ENCODE data around the gene TGFBR3. TPM values are rescaled to one million over a fixed set of nuclear protein-coding genes. Genes with fewer than 3 reads are reported as not detected.

The TGFBR3 gene
- total RNA-seq, 1 experiment from 2014 or later = 14.5 TPM

DNA sequence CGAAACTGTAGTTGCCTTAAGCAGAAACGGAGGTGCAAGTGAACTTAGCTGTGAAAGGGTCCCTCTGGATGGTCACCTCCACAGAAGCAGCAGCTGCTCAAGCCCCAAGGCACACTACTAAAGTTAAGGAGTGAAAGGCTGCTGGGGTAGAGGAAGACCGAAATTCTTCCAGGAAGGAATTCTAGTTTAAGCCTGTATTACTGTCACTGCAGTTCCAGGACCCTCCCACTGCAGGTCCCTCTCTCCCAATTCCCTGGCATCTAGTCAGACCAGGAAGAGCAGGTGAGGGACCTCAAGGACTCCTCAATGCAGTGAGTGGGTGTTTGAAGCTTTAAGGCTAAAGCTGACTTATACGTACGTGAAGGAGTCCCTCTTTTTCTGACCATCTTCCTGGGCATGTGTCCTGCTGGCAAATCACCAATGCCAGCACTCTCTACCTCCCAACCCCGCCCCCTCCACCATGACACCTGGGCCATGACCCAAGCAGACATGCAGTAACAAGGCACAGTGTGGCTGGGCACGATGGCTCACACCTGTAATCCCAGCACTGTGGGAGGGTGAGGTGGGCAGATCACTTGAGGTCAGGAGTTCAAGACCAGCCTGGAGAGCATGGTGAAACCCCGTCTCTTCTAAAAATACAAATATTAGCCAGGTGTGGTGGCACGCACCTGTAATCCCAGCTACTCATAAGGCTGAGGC, 57.2 kb downstream of the TGFBR3 start:
- Histone ChIP-seq H3K9me3 (ENCODE audit: control insufficient read depth, insufficient read depth, low read depth, low read length) (no peaks in the 10 kb centered on the region), H3K27ac (ENCODE audit: low read length) (peak overlapping the region; percentile 32; the same call in 1 of the 2 replicates), H3K4me3 (ENCODE audit: low read depth in 2 of 2, low read length in 2 of 2) (no peak overlapping the region), H3K27me3 (ENCODE audit: control insufficient read depth, insufficient read depth, low read length) (no peaks in the 10 kb centered on the region), H3K4me1 (ENCODE audit: control insufficient read depth, insufficient read depth, low read length) (peaks cover 28% of the 10 kb centered on the region), H3K36me3 (ENCODE audit: control insufficient read depth, insufficient read depth, low read length) (no peaks in the 10 kb centered on the region)
- TF ChIP-seq, protein P1, sequence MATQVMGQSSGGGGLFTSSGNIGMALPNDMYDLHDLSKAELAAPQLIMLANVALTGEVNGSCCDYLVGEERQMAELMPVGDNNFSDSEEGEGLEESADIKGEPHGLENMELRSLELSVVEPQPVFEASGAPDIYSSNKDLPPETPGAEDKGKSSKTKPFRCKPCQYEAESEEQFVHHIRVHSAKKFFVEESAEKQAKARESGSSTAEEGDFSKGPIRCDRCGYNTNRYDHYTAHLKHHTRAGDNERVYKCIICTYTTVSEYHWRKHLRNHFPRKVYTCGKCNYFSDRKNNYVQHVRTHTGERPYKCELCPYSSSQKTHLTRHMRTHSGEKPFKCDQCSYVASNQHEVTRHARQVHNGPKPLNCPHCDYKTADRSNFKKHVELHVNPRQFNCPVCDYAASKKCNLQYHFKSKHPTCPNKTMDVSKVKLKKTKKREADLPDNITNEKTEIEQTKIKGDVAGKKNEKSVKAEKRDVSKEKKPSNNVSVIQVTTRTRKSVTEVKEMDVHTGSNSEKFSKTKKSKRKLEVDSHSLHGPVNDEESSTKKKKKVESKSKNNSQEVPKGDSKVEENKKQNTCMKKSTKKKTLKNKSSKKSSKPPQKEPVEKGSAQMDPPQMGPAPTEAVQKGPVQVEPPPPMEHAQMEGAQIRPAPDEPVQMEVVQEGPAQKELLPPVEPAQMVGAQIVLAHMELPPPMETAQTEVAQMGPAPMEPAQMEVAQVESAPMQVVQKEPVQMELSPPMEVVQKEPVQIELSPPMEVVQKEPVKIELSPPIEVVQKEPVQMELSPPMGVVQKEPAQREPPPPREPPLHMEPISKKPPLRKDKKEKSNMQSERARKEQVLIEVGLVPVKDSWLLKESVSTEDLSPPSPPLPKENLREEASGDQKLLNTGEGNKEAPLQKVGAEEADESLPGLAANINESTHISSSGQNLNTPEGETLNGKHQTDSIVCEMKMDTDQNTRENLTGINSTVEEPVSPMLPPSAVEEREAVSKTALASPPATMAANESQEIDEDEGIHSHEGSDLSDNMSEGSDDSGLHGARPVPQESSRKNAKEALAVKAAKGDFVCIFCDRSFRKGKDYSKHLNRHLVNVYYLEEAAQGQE (IDR thresholded peaks at IDR 0.05; ENCODE audit: insufficient read depth in 1 of 2, low read depth in 2 of 2, low read length in 1 of 2) = no peak
- TF ChIP-seq TCF7L2 (IDR thresholded peaks at IDR 0.05; ENCODE audit: low read depth, low read length) (no peak), SIN3A (IDR thresholded peaks at IDR 0.05; ENCODE audit: borderline replicate concordance, insufficient read depth, low read depth, low read length) (no peak), POLR2AphosphoS5 (IDR thresholded peaks at IDR 0.05; ENCODE audit: low read depth, low read length) (no peak)
- TF ChIP-seq, protein P2, sequence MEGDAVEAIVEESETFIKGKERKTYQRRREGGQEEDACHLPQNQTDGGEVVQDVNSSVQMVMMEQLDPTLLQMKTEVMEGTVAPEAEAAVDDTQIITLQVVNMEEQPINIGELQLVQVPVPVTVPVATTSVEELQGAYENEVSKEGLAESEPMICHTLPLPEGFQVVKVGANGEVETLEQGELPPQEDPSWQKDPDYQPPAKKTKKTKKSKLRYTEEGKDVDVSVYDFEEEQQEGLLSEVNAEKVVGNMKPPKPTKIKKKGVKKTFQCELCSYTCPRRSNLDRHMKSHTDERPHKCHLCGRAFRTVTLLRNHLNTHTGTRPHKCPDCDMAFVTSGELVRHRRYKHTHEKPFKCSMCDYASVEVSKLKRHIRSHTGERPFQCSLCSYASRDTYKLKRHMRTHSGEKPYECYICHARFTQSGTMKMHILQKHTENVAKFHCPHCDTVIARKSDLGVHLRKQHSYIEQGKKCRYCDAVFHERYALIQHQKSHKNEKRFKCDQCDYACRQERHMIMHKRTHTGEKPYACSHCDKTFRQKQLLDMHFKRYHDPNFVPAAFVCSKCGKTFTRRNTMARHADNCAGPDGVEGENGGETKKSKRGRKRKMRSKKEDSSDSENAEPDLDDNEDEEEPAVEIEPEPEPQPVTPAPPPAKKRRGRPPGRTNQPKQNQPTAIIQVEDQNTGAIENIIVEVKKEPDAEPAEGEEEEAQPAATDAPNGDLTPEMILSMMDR (IDR thresholded peaks at IDR 0.05) = no peak
- no TSS peak for BruUV-seq (replicated peaks)
- peak; percentile 44; the same call in 1 of the 2 replicates for ATAC-seq
- DNase-seq (ENCODE audit: low read depth, low spot score) = no peak
- in situ Hi-C loops (cut with HindIII; ENCODE audit: low pct_unique_long_range_greater_than_20kb, low sequenced_read_pairs) (no loop called here), intact Hi-C loops (cut with micrococcal nuclease; ENCODE audit: unreplicated experiment) (no loop called here)
- POLR2A ChIA-PET = interaction anchor here (0.7 kb wide), 1 partner anchor 28 kb away, joined by 3 read pairs; no protein-coding TSS in a partner anchor
- CTCF ChIA-PET = no interaction called here

DNA sequence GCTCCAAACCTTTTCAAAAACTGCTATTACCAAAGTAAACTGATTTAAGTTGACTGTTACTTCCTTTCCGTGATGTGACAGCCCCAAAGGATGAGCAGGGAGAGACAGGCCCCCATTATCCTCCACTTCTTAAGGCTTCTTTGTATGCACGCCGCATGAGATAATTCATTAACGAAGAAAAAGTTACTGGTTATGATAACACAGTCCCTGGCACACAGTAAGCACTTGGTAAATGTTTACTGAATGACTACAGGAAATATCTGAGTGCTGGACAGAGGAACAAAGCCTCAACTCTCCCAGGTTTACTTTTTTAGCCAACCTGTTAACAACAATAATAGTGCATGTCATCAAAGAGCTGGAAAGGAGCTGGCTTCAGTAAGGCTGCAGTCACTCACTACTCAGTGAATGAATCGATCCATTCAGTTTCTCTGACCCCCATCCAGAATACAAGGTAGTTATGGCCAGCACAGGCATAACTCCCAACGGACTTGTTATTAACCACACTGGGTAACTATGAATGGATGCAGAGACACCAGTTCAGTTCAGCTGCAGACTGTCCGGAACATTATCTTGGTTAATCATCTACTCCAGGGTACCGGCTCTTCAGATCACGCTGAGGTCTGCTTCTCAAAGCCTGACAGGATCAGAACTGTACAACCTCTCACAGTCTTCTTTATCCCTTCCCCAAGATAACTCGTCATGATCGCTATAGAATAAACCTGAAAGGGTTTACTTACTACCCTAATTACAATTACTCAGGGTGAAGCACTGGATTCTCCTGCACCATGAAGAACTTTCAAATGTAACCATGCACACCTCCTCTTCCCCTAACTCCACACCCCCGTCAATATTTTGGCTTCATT, 58.3 kb downstream of the TGFBR3 start:
- Histone ChIP-seq H3K4me1 (ENCODE audit: control insufficient read depth, insufficient read depth, low read length) (peaks cover 28% of the 10 kb centered on the region), H3K27me3 (ENCODE audit: control insufficient read depth, insufficient read depth, low read length) (no peaks in the 10 kb centered on the region), H3K4me3 (ENCODE audit: low read depth in 2 of 2, low read length in 2 of 2) (peak overlapping the region in 1 of 2 experiments; percentile 9; a peak in 1 of 4 replicates), H3K36me3 (ENCODE audit: control insufficient read depth, insufficient read depth, low read length) (no peaks in the 10 kb centered on the region), H3K27ac (ENCODE audit: low read length) (peak overlapping the region; percentile 32), H3K9me3 (ENCODE audit: control insufficient read depth, insufficient read depth, low read depth, low read length) (no peaks in the 10 kb centered on the region)
- CTCF ChIA-PET = no interaction called here
- no peak for DNase-seq (ENCODE audit: low read depth, low spot score)
- POLR2A ChIA-PET = no interaction called here
- intact Hi-C loops (cut with micrococcal nuclease; ENCODE audit: unreplicated experiment) = no loop called here
- BruUV-seq (replicated peaks) = no TSS peak
- peak; percentile 58 for ATAC-seq
- TF ChIP-seq, protein P1 (IDR thresholded peaks at IDR 0.05; ENCODE audit: insufficient read depth in 1 of 2, low read depth in 2 of 2, low read length in 1 of 2) = peak in 1 of 2 experiments; percentile 22; a peak in 1 of 4 replicates
- no peak for TF ChIP-seq SIN3A (IDR thresholded peaks at IDR 0.05; ENCODE audit: borderline replicate concordance, insufficient read depth, low read depth, low read length)
- in situ Hi-C loops (cut with HindIII; ENCODE audit: low pct_unique_long_range_greater_than_20kb, low sequenced_read_pairs) = no loop called here

Measured in Panc1 (cell line).